IMR-90 (cell line): Measurements from ENCODE around the gene LARP1B. TPM values are rescaled to one million over a fixed set of nuclear protein-coding genes. Genes with fewer than 3 reads are reported as not detected.

Source experiments
- ATAC-seq: fragments of 200-7000 bp; cut with Tn5 transposase; 2 replicates; pipeline ENCODE4 v1.9.1; 2020; ENCODE audit warnings: low read depth, mild to moderate bottlenecking, moderate library complexity
- BruUV-seq: library from RNA; stranded (reverse); fragments of 400-500 nt; replicated peaks from 2 replicates; lab custom pipeline; 2021; lab: Mats Ljungman, UMichigan
- CTCF ChIA-PET: fragments of 300-600 bp; formaldehyde crosslinking; extraction: SDS; loops from one replicate; lab custom pipeline; 2021; ENCODE audit warnings: antibody characterized with exemption; lab: Yijun Ruan, JAX
- POLR2A ChIA-PET: fragments of 300-600 bp; sonication (Branson Sonifier 250); formaldehyde crosslinking; loops from one replicate; lab custom pipeline; 2022; ENCODE audit warnings: antibody characterized with exemption; ENCODE audit not compliant: unreplicated experiment; lab: Charles Lee
- DNase-seq: peaks from one replicate; pipeline ENCODE4 v3.0.0; 2013
- H2AFZ ChIP-seq: replicated peaks from 2 replicates; pipeline ENCODE3; 2013; ENCODE audit warnings: low read length, mild to moderate bottlenecking; ENCODE audit not compliant: poor library complexity
- H2AK5ac ChIP-seq: 2 replicates; pipeline ENCODE4 v1.6.1; 2013; ENCODE audit warnings: low read depth, low read length, inconsistent platforms
- H2AK9ac ChIP-seq: replicated peaks from 2 replicates; pipeline ENCODE3; 2013; ENCODE audit warnings: mild to moderate bottlenecking, low read depth, low read length, moderate library complexity; ENCODE audit not compliant: poor library complexity
- H2BK120ac ChIP-seq: 2 replicates; pipeline ENCODE4 v1.6.1; 2013; ENCODE audit warnings: low read depth, low read length, inconsistent platforms
- H2BK15ac ChIP-seq: 3 replicates; pipeline ENCODE4 v1.6.1; 2013; ENCODE audit warnings: low read depth, low read length, inconsistent platforms
- H2BK20ac ChIP-seq: 2 replicates; pipeline ENCODE4 v1.6.1; 2013; ENCODE audit warnings: low read depth, mild to moderate bottlenecking, inconsistent platforms, low read length, moderate library complexity
- H2BK5ac ChIP-seq: 2 replicates; pipeline ENCODE4 v1.6.1; 2013; ENCODE audit warnings: mild to moderate bottlenecking, low read depth, low read length, inconsistent platforms; ENCODE audit not compliant: poor library complexity, severe bottlenecking
- H3K14ac ChIP-seq: replicated peaks from 2 replicates; pipeline ENCODE4 v1.6.1; 2013; ENCODE audit warnings: low read depth, low read length, inconsistent platforms
- H3K18ac ChIP-seq: 2 replicates; pipeline ENCODE4 v1.6.1; 2013; ENCODE audit warnings: low read depth, low read length, control low read depth
- H3K23ac ChIP-seq: 2 replicates; pipeline ENCODE4 v1.6.1; 2013; ENCODE audit warnings: low read depth, low read length, inconsistent platforms
- H3K27ac ChIP-seq: 2 replicates; pipeline ENCODE4 v1.5.1; 2013; ENCODE audit warnings: mild to moderate bottlenecking, control low read depth, low read length; ENCODE audit not compliant: insufficient read depth
- H3K27me3 ChIP-seq: 2 replicates; pipeline ENCODE4 v1.6.1; 2013; ENCODE audit warnings: low read length; ENCODE audit not compliant: control insufficient read depth, insufficient read depth
- H3K36me3 ChIP-seq: 2 replicates; pipeline ENCODE4 v1.6.1; 2013; ENCODE audit warnings: low read length, mixed read lengths; ENCODE audit not compliant: control insufficient read depth, insufficient read depth
- H3K4ac ChIP-seq: 2 replicates; pipeline ENCODE4 v1.6.1; 2013; ENCODE audit warnings: low read depth, low read length, inconsistent platforms
- H3K4me1 ChIP-seq: 2 replicates; pipeline ENCODE4 v1.6.1; 2013; ENCODE audit warnings: low read length, mixed read lengths; ENCODE audit not compliant: control insufficient read depth, insufficient read depth
- H3K4me2 ChIP-seq: 2 replicates; pipeline ENCODE4 v1.6.1; 2013; ENCODE audit warnings: low read depth, mild to moderate bottlenecking, control low read depth, low read length, moderate library complexity
- H3K4me3 ChIP-seq: 2 replicates; pipeline ENCODE4 v1.5.1; 2013; ENCODE audit warnings: low read depth, mild to moderate bottlenecking, control low read depth, low read length, moderate library complexity; ENCODE audit not compliant: insufficient read depth
- H3K56ac ChIP-seq: 2 replicates; pipeline ENCODE4 v1.6.1; 2013; ENCODE audit warnings: low read length, inconsistent platforms; ENCODE audit not compliant: insufficient read depth; ENCODE audit errors: extremely low read depth
- H3K79me1 ChIP-seq, 2 experiments: 2 replicates each; pipeline ENCODE4 v1.6.1; 2013; ENCODE audit warnings: low read length in 2 of 2, inconsistent platforms in 1 of 2, low read depth in 1 of 2
- H3K9ac ChIP-seq: 2 replicates; pipeline ENCODE4 v1.6.1; 2013; ENCODE audit warnings: low read depth, low read length, control low read depth
- H3K9me1 ChIP-seq: 2 replicates; pipeline ENCODE4 v1.6.1; 2013; ENCODE audit warnings: low read length, inconsistent platforms; ENCODE audit not compliant: insufficient read depth
- H3K9me3 ChIP-seq: 2 replicates; pipeline ENCODE4 v1.6.1; 2013; ENCODE audit warnings: low read length; ENCODE audit not compliant: control insufficient read depth, insufficient read depth
- H4K20me1 ChIP-seq: 2 replicates; pipeline ENCODE4 v1.6.1; 2013; ENCODE audit warnings: low read length, inconsistent platforms; ENCODE audit not compliant: insufficient read depth
- H4K5ac ChIP-seq: 2 replicates; pipeline ENCODE4 v1.6.1; 2013; ENCODE audit warnings: mild to moderate bottlenecking, low read depth, low read length, control low read depth
- H4K8ac ChIP-seq, 2 experiments: 2 replicates each; pipeline ENCODE4 v1.6.1; 2013; ENCODE audit warnings: low read depth in 2 of 2, low read length in 2 of 2, control low read depth in 1 of 2, inconsistent platforms in 1 of 2
- H4K91ac ChIP-seq: 2 replicates; pipeline ENCODE4 v1.6.1; 2013; ENCODE audit warnings: low read depth, low read length, inconsistent platforms; ENCODE audit not compliant: insufficient read depth
- BHLHE40 ChIP-seq: fragments of 150-350 bp; IDR thresholded peaks from 2 replicates; pipeline ENCODE4 v1.6.1; 2016; ENCODE audit warnings: mild to moderate bottlenecking, low read depth, low read length
- CEBPB ChIP-seq: IDR thresholded peaks from 2 replicates; pipeline ENCODE4 v1.6.1; 2012; ENCODE audit warnings: low read depth, low read length, improper control_type of control experiment
- CHD1 ChIP-seq: IDR thresholded peaks from 2 replicates; pipeline ENCODE4 v1.6.1; 2012; ENCODE audit warnings: low read depth, low read length, improper control_type of control experiment
- POLR2A ChIP-seq: IDR thresholded peaks from 2 replicates; pipeline ENCODE4 v1.6.1; 2012; ENCODE audit warnings: mild to moderate bottlenecking, low read depth, low read length
- RAD21 ChIP-seq: IDR thresholded peaks from 2 replicates; pipeline ENCODE4 v1.6.1; 2012; ENCODE audit warnings: low read length, improper control_type of control experiment
- RFX5 ChIP-seq: IDR thresholded peaks from 2 replicates; pipeline ENCODE4 v1.8.0; 2012; ENCODE audit warnings: low read depth, mild to moderate bottlenecking, low read length, moderate library complexity
- WGBS, 2 experiments: methylation state at CpG; one replicate each; pipeline versions ENCODE4 v1.1.5 to v1.1.7; 2013; ENCODE audit warnings: missing lambda C conversion rate in 2 of 2; ENCODE audit not compliant: insufficient read length in 1 of 2; ENCODE audit errors: extremely low coverage in 2 of 2; 5-methylcytosine and 5-hydroxymethylcytosine counted together
- dilution Hi-C: fragments of 300-500 bp; cut with HindIII; formaldehyde crosslinking; loops from one replicate; pipeline ENCODE4 v1.14.3; 2018; ENCODE audit warnings: low sequenced_read_pairs; ENCODE audit not compliant: unreplicated experiment
- in situ Hi-C: fragments of 300-500 bp; cut with MboI; formaldehyde crosslinking; loops from 3 replicates; pipeline ENCODE4 v1.14.3; 2019; ENCODE audit warnings: low sequenced_read_pairs, inconsistent platforms, mixed read lengths
- intact Hi-C: fragments of 100-400 bp; cut with micrococcal nuclease; formaldehyde crosslinking; loops from 2 replicates; pipeline ENCODE4 v1.10.0; 2022
- polyA plus RNA-seq, 3 experiments: library from polyadenylated mRNA; depleted of rRNA; stranded (reverse); fragments of >200 nt; gene quantifications; 2 replicates each; pipeline ENCODE4 v1.2.3, GENCODE V29; 2012; ENCODE audit warnings: low replicate concordance in 1 of 3
- total RNA-seq: library from RNA; depleted of rRNA; stranded (reverse); fragments of >200 nt; gene quantifications from 2 replicates; pipeline ENCODE4 v1.2.3, GENCODE V29; 2012
- TF ChIP-seq, protein P1 (sequence below): fragments of 150-350 bp; IDR thresholded peaks from 2 replicates; pipeline ENCODE4 v1.6.1; 2016; ENCODE audit warnings: low read depth, mild to moderate bottlenecking, low read length, moderate library complexity, borderline replicate concordance
- TF ChIP-seq, protein P2 (sequence below): conservative IDR thresholded peaks from 2 replicates; pipeline ENCODE4 v1.5.1; 2012; ENCODE audit warnings: mild to moderate bottlenecking, low read depth, low read length, improper control_type of control experiment

The LARP1B gene
- total and polyA plus RNA-seq, 2 of the 4 experiments (the other 2 are of a cell fraction), result 8.8 to 11.1 TPM

DNA sequence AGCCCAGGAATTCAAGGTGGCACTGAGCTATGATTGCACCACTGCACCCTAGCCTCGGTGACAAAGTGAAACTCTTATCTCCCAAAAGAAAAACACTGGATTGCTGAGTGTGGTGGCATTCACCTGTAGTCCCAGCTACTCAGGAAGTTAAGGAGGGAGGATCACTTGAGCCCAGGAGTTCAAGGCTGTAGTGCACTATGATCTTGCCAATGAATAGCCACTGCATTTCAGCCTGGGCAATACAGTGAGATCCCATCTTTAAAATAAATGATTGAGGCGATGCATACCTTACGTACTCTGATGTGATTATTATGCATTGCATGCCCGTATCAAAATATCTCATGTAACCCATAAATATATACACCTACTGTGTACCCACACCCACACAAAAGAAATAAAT, 31.2 kb upstream of the LARP1B start:
- WGBS, 2 experiments, result no CpG with 5 or more reads among the region's 4 CpGs
- no TSS peak for BruUV-seq
- Histone ChIP-seq H3K9ac (no peak overlapping the region), H3K4ac (no peak overlapping the region), H3K79me1 (no peaks in the 10 kb centered on the region), H3K36me3 (peaks cover 9% of the 10 kb centered on the region), H4K20me1 (no peaks in the 10 kb centered on the region), H2BK5ac (no peak overlapping the region), H3K4me2 (no peak overlapping the region), H2AFZ (no peak overlapping the region), H3K27me3 (no peaks in the 10 kb centered on the region), H2BK15ac (no peak overlapping the region), H3K56ac (no peak overlapping the region), H4K8ac (no peak overlapping the region), H2AK9ac (no peak overlapping the region), H3K4me1 (no peaks in the 10 kb centered on the region), H3K9me1 (no peaks in the 10 kb centered on the region; the same call in 1 of the 2 replicates), H3K4me3 (no peak overlapping the region), H3K27ac (no peak overlapping the region), H4K91ac (no peak overlapping the region), H3K9me3 (no peaks in the 10 kb centered on the region), H3K14ac (no peak overlapping the region), H4K5ac (no peak overlapping the region), H2BK20ac (no peak overlapping the region), H2AK5ac (no peak overlapping the region), H3K18ac (no peak overlapping the region), H2BK120ac (no peak overlapping the region), H3K23ac (no peak overlapping the region)
- intact Hi-C loops, result no loop called here
- no peak for DNase-seq
- TF ChIP-seq RAD21, result no peak
- no peak for TF ChIP-seq POLR2A
- TF ChIP-seq, protein P1, sequence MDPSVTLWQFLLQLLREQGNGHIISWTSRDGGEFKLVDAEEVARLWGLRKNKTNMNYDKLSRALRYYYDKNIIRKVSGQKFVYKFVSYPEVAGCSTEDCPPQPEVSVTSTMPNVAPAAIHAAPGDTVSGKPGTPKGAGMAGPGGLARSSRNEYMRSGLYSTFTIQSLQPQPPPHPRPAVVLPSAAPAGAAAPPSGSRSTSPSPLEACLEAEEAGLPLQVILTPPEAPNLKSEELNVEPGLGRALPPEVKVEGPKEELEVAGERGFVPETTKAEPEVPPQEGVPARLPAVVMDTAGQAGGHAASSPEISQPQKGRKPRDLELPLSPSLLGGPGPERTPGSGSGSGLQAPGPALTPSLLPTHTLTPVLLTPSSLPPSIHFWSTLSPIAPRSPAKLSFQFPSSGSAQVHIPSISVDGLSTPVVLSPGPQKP, result no peak
- TF ChIP-seq BHLHE40, result no peak
- TF ChIP-seq, protein P2, sequence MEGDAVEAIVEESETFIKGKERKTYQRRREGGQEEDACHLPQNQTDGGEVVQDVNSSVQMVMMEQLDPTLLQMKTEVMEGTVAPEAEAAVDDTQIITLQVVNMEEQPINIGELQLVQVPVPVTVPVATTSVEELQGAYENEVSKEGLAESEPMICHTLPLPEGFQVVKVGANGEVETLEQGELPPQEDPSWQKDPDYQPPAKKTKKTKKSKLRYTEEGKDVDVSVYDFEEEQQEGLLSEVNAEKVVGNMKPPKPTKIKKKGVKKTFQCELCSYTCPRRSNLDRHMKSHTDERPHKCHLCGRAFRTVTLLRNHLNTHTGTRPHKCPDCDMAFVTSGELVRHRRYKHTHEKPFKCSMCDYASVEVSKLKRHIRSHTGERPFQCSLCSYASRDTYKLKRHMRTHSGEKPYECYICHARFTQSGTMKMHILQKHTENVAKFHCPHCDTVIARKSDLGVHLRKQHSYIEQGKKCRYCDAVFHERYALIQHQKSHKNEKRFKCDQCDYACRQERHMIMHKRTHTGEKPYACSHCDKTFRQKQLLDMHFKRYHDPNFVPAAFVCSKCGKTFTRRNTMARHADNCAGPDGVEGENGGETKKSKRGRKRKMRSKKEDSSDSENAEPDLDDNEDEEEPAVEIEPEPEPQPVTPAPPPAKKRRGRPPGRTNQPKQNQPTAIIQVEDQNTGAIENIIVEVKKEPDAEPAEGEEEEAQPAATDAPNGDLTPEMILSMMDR, result no peak
- TF ChIP-seq RFX5, result no peak
- TF ChIP-seq CEBPB, result no peak
- no peak for TF ChIP-seq CHD1
- dilution Hi-C loops, result no loop called here
- ATAC-seq, result no peak
- in situ Hi-C loops, result no loop called here
- CTCF ChIA-PET, result no interaction called here
- POLR2A ChIA-PET, result interaction anchor here (0.6 kb wide), 1 partner anchor 92 kb away, joined by 4 read pairs; no protein-coding TSS in a partner anchor
